GM12872 (cell line): Measurements from ENCODE around the gene EEF1AKMT4.

Experiments used
- CTCF ChIP-seq: IDR thresholded peaks from 3 replicates; pipeline ENCODE4 v1.5.1; 2011; ENCODE audit warnings: low read depth, mild to moderate bottlenecking, low read length, moderate library complexity; ENCODE audit not compliant: insufficient read depth

The EEF1AKMT4 gene

GRCh38 chr3:184295771-184296170 is 46.3 kb downstream of the EEF1AKMT4 start:
- TF ChIP-seq CTCF: no peak

- no peak for TF ChIP-seq CTCF
Measured at GRCh38 chr3:184296616-184297015, 47.1 kb downstream of the EEF1AKMT4 start.

GRCh38 chr3:184298759-184299487 is 49.5 kb downstream of the EEF1AKMT4 start, which contains the start of gene PSMD2:
Gene PSMD2, plus strand, starts transcription at chr3:184299241. Its CDS starts 26 bp downstream, at chr3:184299267.
- TF ChIP-seq CTCF: no peak

GRCh38 chr3:184299488-184300377 is 50.3 kb downstream of the EEF1AKMT4 start:
- TF ChIP-seq CTCF: no peak

- no peak for TF ChIP-seq CTCF
Measured at GRCh38 chr3:184300378-184300720, 50.9 kb downstream of the EEF1AKMT4 start.

GRCh38 chr3:184305577-184305976 is 56.1 kb downstream of the EEF1AKMT4 start:
- peak; percentile 26; the same call in 1 of the 3 replicates for TF ChIP-seq CTCF

GRCh38 chr3:184306341-184306972 is 57.0 kb downstream of the EEF1AKMT4 start:
- TF ChIP-seq CTCF: no peak
